HG03460 (cell line): ENCODE data around the gene PDZD2.
"Not testable (repeated sequence)": the region's sequence is repeated elsewhere in the genome, so short reads cannot be mapped to it uniquely, and the experiment has no call there.

ENCODE experiments used
- ATAC-seq: cut with Tn5 transposase; IDR thresholded peaks from one replicate; pipeline ENCODE4 v1.9.1; 2021; ENCODE audit not compliant: unreplicated experiment

The PDZD2 gene

GRCh38 chr5:31688515-31689092, 49.7 kb downstream of the PDZD2 start:
- ATAC-seq: no peak

GRCh38 chr5:31691408-31691807, 52.5 kb downstream of the PDZD2 start:
- ATAC-seq: not testable (repeated sequence)

- no peak for ATAC-seq
Observed at GRCh38 chr5:31692561-31693221, 53.8 kb downstream of the PDZD2 start.

GRCh38 chr5:31698673-31699072, 59.7 kb downstream of the PDZD2 start:
- no peak for ATAC-seq

GRCh38 chr5:31701642-31702299, 62.8 kb downstream of the PDZD2 start:
- ATAC-seq: no peak

GRCh38 chr5:31702712-31703111, 63.8 kb downstream of the PDZD2 start:
- no peak for ATAC-seq

- no peak for ATAC-seq
Observed at GRCh38 chr5:31703757-31704156, 64.8 kb downstream of the PDZD2 start.

GRCh38 chr5:31706186-31706585, 67.3 kb downstream of the PDZD2 start:
- no peak for ATAC-seq

- ATAC-seq: no peak
Observed at GRCh38 chr5:31707329-31707728, 68.4 kb downstream of the PDZD2 start.

GRCh38 chr5:31708089-31708488, 69.2 kb downstream of the PDZD2 start:
- ATAC-seq: no peak

GRCh38 chr5:31711363-31711762, 72.4 kb downstream of the PDZD2 start:
- ATAC-seq: no peak

- ATAC-seq: no peak
Observed at GRCh38 chr5:31711935-31712592, 73.1 kb downstream of the PDZD2 start.

GRCh38 chr5:31717561-31717960, 78.6 kb downstream of the PDZD2 start:
- no peak for ATAC-seq

GRCh38 chr5:31720004-31720403, 81.1 kb downstream of the PDZD2 start:
- ATAC-seq: no peak

GRCh38 chr5:31720811-31721345, 81.9 kb downstream of the PDZD2 start:
- no peak for ATAC-seq

- ATAC-seq: no peak
Observed at GRCh38 chr5:31722111-31722510, 83.2 kb downstream of the PDZD2 start.

GRCh38 chr5:31725996-31726395, 87.1 kb downstream of the PDZD2 start:
- no peak for ATAC-seq

GRCh38 chr5:31726952-31727351, 88.0 kb downstream of the PDZD2 start:
- no peak for ATAC-seq

GRCh38 chr5:31728039-31728438, 89.1 kb downstream of the PDZD2 start:
- ATAC-seq: no peak

- not testable (repeated sequence) for ATAC-seq
Observed at GRCh38 chr5:31728806-31729205, 89.9 kb downstream of the PDZD2 start.

GRCh38 chr5:31730139-31730538, 91.2 kb downstream of the PDZD2 start:
- no peak for ATAC-seq

GRCh38 chr5:31731016-31731415, 92.1 kb downstream of the PDZD2 start:
- ATAC-seq: no peak
